ENCODE results near the gene TRNP1.

TRNP1 gene

GRCh38 chr1:27003745-27004470, 10.4 kb downstream of the TRNP1 start:
- no peak for DNase-seq

- no peak for DNase-seq
These were observed 11.1 kb downstream of the TRNP1 start for GRCh38 chr1:27004471-27005165.

- no peak for DNase-seq
These were observed 11.7 kb downstream of the TRNP1 start for GRCh38 chr1:27005166-27005530.

- DNase-seq, result no peak
These were observed 12.4 kb downstream of the TRNP1 start for GRCh38 chr1:27005648-27006496.

- DNase-seq, result no peak
These were observed 13.2 kb downstream of the TRNP1 start for GRCh38 chr1:27006683-27007082.

GRCh38 chr1:27007909-27008582, 14.6 kb downstream of the TRNP1 start:
- no peak for DNase-seq

- no peak for DNase-seq
These were observed 16.2 kb downstream of the TRNP1 start for GRCh38 chr1:27009601-27010197.

GRCh38 chr1:27010226-27010994, 16.9 kb downstream of the TRNP1 start:
- DNase-seq, result no peak

GRCh38 chr1:27011058-27011764, 17.7 kb downstream of the TRNP1 start:
- DNase-seq, result no peak

GRCh38 chr1:27011976-27012563, 18.6 kb downstream of the TRNP1 start:
- no peak for DNase-seq

GRCh38 chr1:27015260-27015659, 21.8 kb downstream of the TRNP1 start:
- DNase-seq, result no peak

GRCh38 chr1:27016376-27016775, 22.9 kb downstream of the TRNP1 start:
- no peak for DNase-seq

GRCh38 chr1:27017207-27017606, 23.7 kb downstream of the TRNP1 start:
- no peak for DNase-seq

GRCh38 chr1:27018316-27018715, 24.8 kb downstream of the TRNP1 start:
- DNase-seq, result no peak

- DNase-seq, result no peak
These were observed 28.0 kb downstream of the TRNP1 start for GRCh38 chr1:27021354-27022031.

GRCh38 chr1:27025718-27026117, 32.2 kb downstream of the TRNP1 start:
- DNase-seq, result no peak

- DNase-seq, result no peak
These were observed 33.4 kb downstream of the TRNP1 start for GRCh38 chr1:27026621-27027574.

GRCh38 chr1:27027575-27028250, 34.2 kb downstream of the TRNP1 start:
- DNase-seq, result no peak
